Esophagus squamous epithelium (tissue), 5 donors: Measurements from ENCODE around the gene LEF1. TPM values are rescaled to one million over a fixed set of nuclear protein-coding genes. Genes with fewer than 3 reads are reported as not detected.

Source experiments
- DNase-seq: peaks from one replicate; lab custom pipeline; 2025; lab: John Stamatoyannopoulos, UW
- H3K27ac ChIP-seq, 4 donors: fragments of 200-600 bp; sonication (generic); one replicate each; pipeline ENCODE4 v1.5.1; 2016 to 2019; ENCODE audit warnings: mild to moderate bottlenecking in 1 of 4
- H3K27me3 ChIP-seq, 4 donors: fragments of 200-600 bp; sonication (generic); 1 replicate in 3 of 4; 2 replicates in 1 of 4; pipeline versions ENCODE4 v1.5.1 to v1.6.0; 2017 to 2021; ENCODE audit warnings: antibody characterized with exemption in 1 of 4
- H3K36me3 ChIP-seq, 3 donors: fragments of 200-600 bp; sonication (generic); one replicate each; pipeline ENCODE4 v1.5.1; 2016 to 2019
- H3K4me1 ChIP-seq, 3 donors: fragments of 200-600 bp; sonication (generic); one replicate each; pipeline ENCODE4 v1.5.1; 2017 to 2019
- H3K4me3 ChIP-seq, 4 donors: fragments of 200-600 bp; sonication (generic); 1 replicate in 3 of 4; 2 replicates in 1 of 4; pipeline ENCODE4 v1.5.1; 2016 to 2019; ENCODE audit warnings: mild to moderate bottlenecking in 2 of 4, moderate library complexity in 1 of 4
- H3K9me3 ChIP-seq, 3 donors: fragments of 200-600 bp; sonication (generic); one replicate each; pipeline ENCODE4 v1.5.1; 2016 to 2019
- POLR2A ChIP-seq, 4 donors: fragments of 450-650 bp; IDR thresholded peaks; one replicate each; pipeline ENCODE4 v1.6.1; 2017; ENCODE audit warnings: antibody characterized with exemption in 4 of 4, mild to moderate bottlenecking in 4 of 4, moderate library complexity in 3 of 4
- WGBS, 2 donors: methylation state at CpG; one replicate each; pipeline ENCODE4 v1.1.5; 2018; 5-methylcytosine and 5-hydroxymethylcytosine counted together
- intact Hi-C: fragments of 100-400 bp; cut with DNase I; formaldehyde crosslinking; loops from one replicate; pipeline ENCODE4 v1.15.0; 2022
- total RNA-seq, 4 donors: library from RNA; depleted of rRNA; stranded (reverse); fragments of >200 nt; gene quantifications; one replicate each; pipeline ENCODE4 v1.1.0, GENCODE V29; 2016
- TF ChIP-seq, protein P1 (sequence below), 6 experiments: fragments of 450-650 bp in 4 of 6; fragments of 200-600 bp in 2 of 6; sonication (generic) in 2 of 6; IDR thresholded peaks; one replicate each; pipeline ENCODE4 v1.5.1; 2016 to 2019; ENCODE audit warnings: antibody characterized with exemption in 6 of 6, mild to moderate bottlenecking in 4 of 6, moderate library complexity in 4 of 6
- donor health status: DM: yes; HTN: yes; CAD: no.

Gene LEF1
- total RNA-seq, 4 donors from 2014 or later = 8.0 to 13.9 (median 10.1) TPM

DNA sequence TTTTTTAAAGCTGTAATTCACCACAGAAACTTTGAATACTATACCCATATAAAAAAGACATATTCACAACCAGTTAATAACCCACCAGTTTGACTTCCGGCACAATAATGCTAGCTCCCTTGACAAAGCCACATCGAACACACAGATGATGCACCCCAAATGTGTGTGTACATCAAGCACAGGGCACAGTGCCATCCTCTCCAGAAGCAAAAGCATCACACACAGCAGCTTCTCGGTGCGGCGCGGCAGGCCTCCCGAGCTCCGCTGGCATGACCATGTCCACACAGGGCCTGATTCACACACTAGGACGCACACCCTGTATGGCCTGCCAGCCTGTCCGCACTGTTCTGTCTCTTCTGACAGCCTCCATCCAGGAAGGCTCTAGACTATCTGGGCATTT is 88.0 kb downstream of the LEF1 start:
- Histone ChIP-seq H3K36me3 (no peaks in the 10 kb centered on the region), H3K27me3 (no peaks in the 10 kb centered on the region), H3K4me1 (no peaks in the 10 kb centered on the region), H3K4me3 (no peak overlapping the region), H3K27ac (no peak overlapping the region), H3K9me3 (no peaks in the 10 kb centered on the region)
- intact Hi-C loops = no loop called here
- no peak for DNase-seq
- TF ChIP-seq, protein P1, sequence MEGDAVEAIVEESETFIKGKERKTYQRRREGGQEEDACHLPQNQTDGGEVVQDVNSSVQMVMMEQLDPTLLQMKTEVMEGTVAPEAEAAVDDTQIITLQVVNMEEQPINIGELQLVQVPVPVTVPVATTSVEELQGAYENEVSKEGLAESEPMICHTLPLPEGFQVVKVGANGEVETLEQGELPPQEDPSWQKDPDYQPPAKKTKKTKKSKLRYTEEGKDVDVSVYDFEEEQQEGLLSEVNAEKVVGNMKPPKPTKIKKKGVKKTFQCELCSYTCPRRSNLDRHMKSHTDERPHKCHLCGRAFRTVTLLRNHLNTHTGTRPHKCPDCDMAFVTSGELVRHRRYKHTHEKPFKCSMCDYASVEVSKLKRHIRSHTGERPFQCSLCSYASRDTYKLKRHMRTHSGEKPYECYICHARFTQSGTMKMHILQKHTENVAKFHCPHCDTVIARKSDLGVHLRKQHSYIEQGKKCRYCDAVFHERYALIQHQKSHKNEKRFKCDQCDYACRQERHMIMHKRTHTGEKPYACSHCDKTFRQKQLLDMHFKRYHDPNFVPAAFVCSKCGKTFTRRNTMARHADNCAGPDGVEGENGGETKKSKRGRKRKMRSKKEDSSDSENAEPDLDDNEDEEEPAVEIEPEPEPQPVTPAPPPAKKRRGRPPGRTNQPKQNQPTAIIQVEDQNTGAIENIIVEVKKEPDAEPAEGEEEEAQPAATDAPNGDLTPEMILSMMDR (IDR thresholded peaks at IDR 0.05) = no peak
- TF ChIP-seq POLR2A (IDR thresholded peaks at IDR 0.05) = no peak
- WGBS, 2 donors = 82 to 96% methylated on average over 5 to 10 of the region's 10 CpGs

DNA sequence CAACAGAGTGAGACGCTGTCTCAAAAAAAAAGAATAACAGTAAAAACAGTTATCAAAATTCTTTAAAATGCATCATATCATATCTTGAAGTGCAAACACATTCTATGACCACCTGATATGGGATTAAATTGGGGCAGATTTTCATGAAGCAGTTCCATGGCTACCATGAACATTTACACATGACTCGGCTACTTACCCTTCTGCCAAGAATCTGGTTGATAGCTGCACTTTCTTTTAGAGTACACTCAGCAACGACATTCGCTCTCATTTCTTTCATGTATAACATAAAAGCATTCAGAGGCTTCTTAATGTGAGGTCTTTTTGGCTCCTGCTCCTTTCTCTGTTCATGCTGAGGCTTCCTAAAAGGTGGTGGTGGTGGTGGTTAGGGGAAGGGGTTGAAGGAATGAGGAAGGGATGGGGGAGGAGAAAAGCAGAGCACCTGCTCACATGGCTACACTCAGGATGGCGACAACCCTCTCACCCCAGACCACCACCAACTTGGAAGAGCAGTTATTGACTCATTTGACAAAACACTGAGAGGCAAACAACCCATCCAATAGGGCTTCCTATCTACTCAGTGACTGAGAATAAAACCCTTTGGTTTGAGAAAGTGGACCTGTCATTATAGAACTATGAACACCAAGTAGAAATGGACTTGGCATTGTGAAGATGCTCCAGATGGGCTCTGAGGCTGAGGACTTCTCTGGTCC is 90.6 kb downstream of the LEF1 start:
- intact Hi-C loops = no loop called here
- Histone ChIP-seq H3K9me3 (no peaks in the 10 kb centered on the region), H3K4me1 (no peaks in the 10 kb centered on the region), H3K36me3 (no peaks in the 10 kb centered on the region), H3K27me3 (no peaks in the 10 kb centered on the region), H3K4me3 (no peak overlapping the region), H3K27ac (no peak overlapping the region)
- 71 to 75% methylated on average over 5 of the region's 5 CpGs for WGBS, 2 donors
- TF ChIP-seq, protein P1 (IDR thresholded peaks at IDR 0.05) = no peak
- DNase-seq = no peak

DNA sequence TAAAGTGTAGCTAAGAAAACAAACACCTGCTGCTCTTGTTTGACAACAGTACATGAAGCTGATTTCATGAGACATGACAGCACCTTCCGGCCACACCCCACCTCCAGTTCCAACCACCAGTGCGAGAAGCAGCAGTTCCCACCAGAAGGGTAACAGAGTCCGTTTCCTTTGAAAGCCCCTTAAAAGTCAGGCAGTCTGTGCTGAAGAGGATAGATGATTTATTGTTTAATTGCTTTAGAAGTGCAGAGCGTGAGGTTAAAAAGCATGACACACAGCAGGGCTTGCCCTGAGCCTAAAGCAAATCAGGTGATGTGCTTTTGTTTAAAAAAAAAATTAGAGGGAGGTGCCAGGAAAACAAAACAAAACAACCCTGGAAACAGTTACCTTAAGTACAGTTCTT is 96.4 kb downstream of the LEF1 start:
- Histone ChIP-seq H3K27me3 (no peaks in the 10 kb centered on the region), H3K9me3 (no peaks in the 10 kb centered on the region), H3K36me3 (no peaks in the 10 kb centered on the region), H3K27ac (no peak overlapping the region), H3K4me3 (no peak overlapping the region), H3K4me1 (peaks cover 0 to 7% (median 0%) of the 10 kb centered on the region in 3 donors)
- intact Hi-C loops = no loop called here
- no peak for DNase-seq
- WGBS, 2 donors = 42 to 53% methylated on average over 4 of the region's 4 CpGs
- TF ChIP-seq POLR2A (IDR thresholded peaks at IDR 0.05) = no peak
- TF ChIP-seq, protein P1 (IDR thresholded peaks at IDR 0.05) = no peak

DNA sequence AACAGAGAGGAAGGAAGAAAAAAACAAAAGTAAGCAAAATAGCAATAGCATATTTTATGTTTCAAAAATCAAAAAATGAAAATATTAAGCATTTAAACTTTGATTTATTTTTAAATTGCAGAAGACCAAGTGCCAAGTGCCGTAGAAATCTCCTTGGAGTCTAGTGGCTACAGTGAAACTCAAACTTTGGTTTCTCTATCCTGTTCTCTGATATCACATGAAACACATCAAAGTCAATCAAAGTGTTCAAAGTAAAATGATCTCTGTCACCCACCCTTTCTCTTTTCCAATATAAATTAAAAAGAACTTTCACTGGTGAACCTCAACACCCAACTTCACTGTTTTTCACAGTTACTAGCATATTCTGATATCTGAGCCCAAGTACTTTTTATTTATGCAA is 98.0 kb downstream of the LEF1 start:
- intact Hi-C loops = no loop called here
- TF ChIP-seq, protein P1 (IDR thresholded peaks at IDR 0.05) = no peak
- TF ChIP-seq POLR2A (IDR thresholded peaks at IDR 0.05) = no peak
- DNase-seq = no peak
- 90 to 95% methylated on average over 1 of the region's 1 CpG for WGBS, 2 donors
- Histone ChIP-seq H3K4me3 (no peak overlapping the region), H3K27me3 (no peaks in the 10 kb centered on the region), H3K36me3 (no peaks in the 10 kb centered on the region), H3K4me1 (peaks cover 0 to 7% (median 0%) of the 10 kb centered on the region in 3 donors), H3K27ac (no peak overlapping the region), H3K9me3 (no peaks in the 10 kb centered on the region)

GRCh38 chr4:108068442-108068841 is 100.3 kb downstream of the LEF1 start:
- Histone ChIP-seq H3K4me1 (peaks cover 0 to 7% (median 0%) of the 10 kb centered on the region in 3 donors), H3K27ac (no peak overlapping the region), H3K36me3 (no peaks in the 10 kb centered on the region), H3K9me3 (no peaks in the 10 kb centered on the region), H3K4me3 (no peak overlapping the region), H3K27me3 (no peaks in the 10 kb centered on the region)
- no peak for DNase-seq
- TF ChIP-seq POLR2A (IDR thresholded peaks at IDR 0.05) = no peak
- TF ChIP-seq, protein P1 (IDR thresholded peaks at IDR 0.05) = no peak
- intact Hi-C loops = no loop called here
